ENCODE measurements around the gene GSG1L2.

The GSG1L2 gene

GRCh38 chr17:9821921-9822320 is at the start of gene GSG1L2:
Gene GSG1L2 (minus strand): TSS chr17:9822079. CDS start chr17:9822071, 8 bp downstream.
- DNase-seq (ENCODE audit: low read depth in 2 of 2): no peak

GRCh38 chr17:9868552-9868951 is 46.7 kb upstream of the GSG1L2 start:
- no peak for DNase-seq (ENCODE audit: low read depth in 2 of 2)

- no peak for DNase-seq (ENCODE audit: low read depth in 2 of 2)
Observed at GRCh38 chr17:9865586-9865985, 43.7 kb upstream of the GSG1L2 start.

GRCh38 chr17:9862949-9863348 is 41.1 kb upstream of the GSG1L2 start:
- no peak for DNase-seq (ENCODE audit: low read depth in 2 of 2)

GRCh38 chr17:9862220-9862619 is 40.3 kb upstream of the GSG1L2 start:
- no peak for DNase-seq (ENCODE audit: low read depth in 2 of 2)

GRCh38 chr17:9860851-9861250 is 39.0 kb upstream of the GSG1L2 start:
- DNase-seq (ENCODE audit: low read depth in 2 of 2): no peak

- no peak for DNase-seq (ENCODE audit: low read depth in 2 of 2)
Observed at GRCh38 chr17:9859781-9860180, 37.9 kb upstream of the GSG1L2 start.

- no peak for DNase-seq (ENCODE audit: low read depth in 2 of 2)
Observed at GRCh38 chr17:9855036-9855435, 33.2 kb upstream of the GSG1L2 start.

GRCh38 chr17:9854255-9854654 is 32.4 kb upstream of the GSG1L2 start:
- no peak for DNase-seq (ENCODE audit: low read depth in 2 of 2)

GRCh38 chr17:9850151-9850550 is 28.3 kb upstream of the GSG1L2 start:
- DNase-seq (ENCODE audit: low read depth in 2 of 2): no peak

- no peak for DNase-seq (ENCODE audit: low read depth in 2 of 2)
Observed at GRCh38 chr17:9845306-9845705, 23.4 kb upstream of the GSG1L2 start.

- no peak for DNase-seq (ENCODE audit: low read depth in 2 of 2)
Observed at GRCh38 chr17:9844153-9844552, 22.3 kb upstream of the GSG1L2 start.

- DNase-seq (ENCODE audit: low read depth in 2 of 2): no peak
Observed at GRCh38 chr17:9843152-9844010, 21.5 kb upstream of the GSG1L2 start.

GRCh38 chr17:9842057-9842758 is 20.3 kb upstream of the GSG1L2 start:
- DNase-seq (ENCODE audit: low read depth in 2 of 2): no peak

GRCh38 chr17:9839433-9839832 is 17.6 kb upstream of the GSG1L2 start:
- DNase-seq (ENCODE audit: low read depth in 2 of 2): no peak

- DNase-seq (ENCODE audit: low read depth in 2 of 2): peak; percentile 75 to 76
Observed at GRCh38 chr17:9837551-9838471, 15.9 kb upstream of the GSG1L2 start.

GRCh38 chr17:9833922-9834321 is 12.0 kb upstream of the GSG1L2 start:
- no peak for DNase-seq (ENCODE audit: low read depth in 2 of 2)

- DNase-seq (ENCODE audit: low read depth in 2 of 2): no peak
Observed at GRCh38 chr17:9830711-9831110, 8.8 kb upstream of the GSG1L2 start.

- DNase-seq (ENCODE audit: low read depth in 2 of 2): no peak
Observed at GRCh38 chr17:9829343-9829742, 7.5 kb upstream of the GSG1L2 start.

GRCh38 chr17:9828296-9829295 is 6.7 kb upstream of the GSG1L2 start:
- no peak for DNase-seq (ENCODE audit: low read depth in 2 of 2)

GRCh38 chr17:9825641-9826150 is 3.8 kb upstream of the GSG1L2 start, which contains the start of gene GLP2R:
Gene GLP2R (plus strand): TSS chr17:9825924. CDS start chr17:9826064, 140 bp downstream.
- no peak for DNase-seq (ENCODE audit: low read depth in 2 of 2)

Data from fibroblast of skin of left biceps (primary cell).